Spleen (tissue), 11 donors: ENCODE measurements around the gene DTD1. TPM values are rescaled to one million over a fixed set of nuclear protein-coding genes. Genes with fewer than 3 reads are reported as not detected.
"Not testable (repeated sequence)": the region's sequence is repeated elsewhere in the genome, so short reads cannot be mapped to it uniquely, and the experiment has no call there.

ENCODE experiments used
- DNase-seq: peaks from one replicate; pipeline ENCODE4 v3.0.0-alpha.2; 2020
- H3K27ac ChIP-seq, 8 donors: fragments of 200-600 bp; sonication (generic) in 7 of 8; 1 replicate in 4 of 8; 2 replicates in 4 of 8; pipeline versions ENCODE4 v1.5.0 to v1.8.0; 2016 to 2021; ENCODE audit warnings: inconsistent platforms in 4 of 8, mild to moderate bottlenecking in 4 of 8, moderate library complexity in 1 of 8
- H3K27me3 ChIP-seq, 7 donors: fragments of 200-600 bp; sonication (generic) in 6 of 7; replicated peaks in 1 of 7; 1 replicate in 4 of 7; 2 replicates in 3 of 7; pipeline versions ENCODE4 v1.5.0 to v1.8.0; 2016 to 2021; ENCODE audit warnings: inconsistent platforms in 3 of 7, mild to moderate bottlenecking in 1 of 7
- H3K36me3 ChIP-seq, 6 donors: fragments of 200-600 bp; sonication (generic) in 5 of 6; 1 replicate in 4 of 6; 2 replicates in 2 of 6; pipeline versions ENCODE4 v1.5.0 to v1.8.0; 2016 to 2021; ENCODE audit warnings: inconsistent platforms in 2 of 6
- H3K4me1 ChIP-seq, 6 donors: fragments of 200-600 bp; sonication (generic) in 5 of 6; 1 replicate in 3 of 6; 2 replicates in 3 of 6; pipeline versions ENCODE4 v1.5.0 to v1.8.0; 2016 to 2021; ENCODE audit warnings: inconsistent platforms in 3 of 6
- H3K4me3 ChIP-seq, 8 donors: fragments of 200-600 bp; sonication (generic) in 7 of 8; 1 replicate in 4 of 8; 2 replicates in 4 of 8; pipeline versions ENCODE4 v1.5.0 to v1.8.0; 2016 to 2021; ENCODE audit warnings: inconsistent platforms in 4 of 8, mild to moderate bottlenecking in 4 of 8, moderate library complexity in 2 of 8
- H3K9me3 ChIP-seq, 8 donors: fragments of 200-600 bp; sonication (generic) in 7 of 8; 1 replicate in 4 of 8; 2 replicates in 4 of 8; pipeline versions ENCODE4 v1.5.0 to v1.8.0; 2016 to 2021; ENCODE audit warnings: inconsistent platforms in 4 of 8
- POLR2A ChIP-seq, 3 donors: fragments of 450-650 bp; IDR thresholded peaks; one replicate each; pipeline ENCODE4 v1.5.1; 2017; ENCODE audit warnings: antibody characterized with exemption in 3 of 3, mild to moderate bottlenecking in 1 of 3
- POLR2AphosphoS5 ChIP-seq, 3 donors: sonication (generic); formaldehyde crosslinking; IDR thresholded peaks; one replicate each; pipeline ENCODE4 v1.5.1; 2017; ENCODE audit warnings: antibody characterized with exemption in 3 of 3
- WGBS, 5 donors: extraction: QIAGEN DNeasy Blood & Tissue Kit in 3 of 5; methylation state at CpG; one replicate each; pipeline versions ENCODE4 v1.1.5 to v1.1.7; 2013 to 2018; 5-methylcytosine and 5-hydroxymethylcytosine counted together
- intact Hi-C: fragments of 100-400 bp; cut with DNase I; formaldehyde crosslinking; loops from one replicate; pipeline ENCODE4 v1.15.0; 2023; ENCODE audit warnings: low total_unique reads
- polyA plus RNA-seq, 3 donors: library from polyadenylated mRNA; stranded (reverse); fragments of 200-250 nt; gene quantifications; one replicate each; pipeline ENCODE4 v1.2.1, GENCODE V29; 2013
- total RNA-seq, 7 donors: library from RNA; depleted of rRNA in 3 of 7; stranded (reverse); fragments of >200 nt in 3 of 7; fragmentation: NEBNext Ultra II Directional in 4 of 7; extraction: Animal tissue kit (Norgen Biotek cat#: 25700) in 4 of 7; gene quantifications; one replicate each; pipeline versions ENCODE4 v1.1.0 to v1.2.1, GENCODE V29; 2016 to 2021
- TF ChIP-seq, protein P1 (sequence below), 11 experiments: fragments of 200-600 bp in 7 of 11; fragments of 450-650 bp in 4 of 11; sonication (generic) in 4 of 11; IDR thresholded peaks in 8 of 11; conservative IDR thresholded peaks in 3 of 11; 1 replicate in 7 of 11; 2 replicates in 4 of 11; pipeline versions ENCODE4 v1.4.0 to v1.8.0; 2016 to 2021; ENCODE audit warnings: antibody characterized with exemption in 11 of 11, inconsistent platforms in 4 of 11, mild to moderate bottlenecking in 1 of 11
- donor health status: healthy with polysubstance abuse.
- donor health status: DM: no; HTN: no; CAD: no; lungs with moderate emphysema.
- donor health status: DM: no; HTN: no; CAD: no.
- donor health status: Bipolar disorder and iron deficiency.
- donor health status: healthy.
- donor health status: DM: no; HTN: no; CAD: no.
- donor health status: DM: yes; HTN: yes; CAD: no.

The DTD1 gene
- total and polyA plus RNA-seq, 10 donors: 17.4 to 29.7 (median 23.3) TPM

DNA sequence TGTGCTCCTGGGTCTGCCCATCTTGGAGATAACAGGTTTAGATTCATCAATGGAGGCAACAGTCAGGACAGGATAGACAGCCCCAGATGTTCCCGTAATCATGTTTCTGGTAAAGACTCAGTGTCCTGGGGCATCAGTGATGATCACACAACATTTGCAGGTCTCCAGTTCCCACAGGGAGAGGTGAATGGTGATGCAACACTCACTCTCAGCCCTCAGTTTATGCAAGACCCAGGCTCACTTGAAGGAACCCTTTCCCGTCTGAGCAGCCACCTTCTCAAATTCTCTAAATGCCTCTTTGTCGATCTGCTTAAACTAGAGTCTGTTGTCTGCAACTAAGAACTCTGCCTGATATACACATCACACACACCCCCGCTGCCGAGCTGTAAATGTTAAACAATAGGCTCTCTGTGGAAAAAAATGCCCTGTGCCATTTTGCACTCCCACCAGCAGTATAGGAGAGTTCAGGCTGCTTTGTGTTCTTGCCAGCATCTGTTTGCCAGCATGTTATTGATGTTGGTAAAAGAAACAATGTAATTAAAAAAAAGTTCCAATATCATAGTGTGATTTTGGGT, 195.6 kb downstream of the DTD1 start:
- H3K27ac ChIP-seq: no peak overlapping the region
- peaks cover 0 to 6% (median 0%) of the 10 kb centered on the region in 8 donors for H3K9me3 ChIP-seq
- no peak overlapping the region for H3K4me3 ChIP-seq
- TF ChIP-seq, protein P1, sequence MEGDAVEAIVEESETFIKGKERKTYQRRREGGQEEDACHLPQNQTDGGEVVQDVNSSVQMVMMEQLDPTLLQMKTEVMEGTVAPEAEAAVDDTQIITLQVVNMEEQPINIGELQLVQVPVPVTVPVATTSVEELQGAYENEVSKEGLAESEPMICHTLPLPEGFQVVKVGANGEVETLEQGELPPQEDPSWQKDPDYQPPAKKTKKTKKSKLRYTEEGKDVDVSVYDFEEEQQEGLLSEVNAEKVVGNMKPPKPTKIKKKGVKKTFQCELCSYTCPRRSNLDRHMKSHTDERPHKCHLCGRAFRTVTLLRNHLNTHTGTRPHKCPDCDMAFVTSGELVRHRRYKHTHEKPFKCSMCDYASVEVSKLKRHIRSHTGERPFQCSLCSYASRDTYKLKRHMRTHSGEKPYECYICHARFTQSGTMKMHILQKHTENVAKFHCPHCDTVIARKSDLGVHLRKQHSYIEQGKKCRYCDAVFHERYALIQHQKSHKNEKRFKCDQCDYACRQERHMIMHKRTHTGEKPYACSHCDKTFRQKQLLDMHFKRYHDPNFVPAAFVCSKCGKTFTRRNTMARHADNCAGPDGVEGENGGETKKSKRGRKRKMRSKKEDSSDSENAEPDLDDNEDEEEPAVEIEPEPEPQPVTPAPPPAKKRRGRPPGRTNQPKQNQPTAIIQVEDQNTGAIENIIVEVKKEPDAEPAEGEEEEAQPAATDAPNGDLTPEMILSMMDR (IDR thresholded peaks at IDR 0.05 in 8 of 11, conservative IDR thresholded peaks at IDR 0.05 in 3 of 11): no peak
- no peak for TF ChIP-seq POLR2A (IDR thresholded peaks at IDR 0.05)
- H3K4me1 ChIP-seq: no peaks in the 10 kb centered on the region
- intact Hi-C loops: no loop called here
- H3K36me3 ChIP-seq: no peaks in the 10 kb centered on the region
- DNase-seq: no peak
- no peaks in the 10 kb centered on the region for H3K27me3 ChIP-seq
- WGBS, 5 donors: 85 to 95% (median 94%) methylated on average over 5 of the region's 5 CpGs

GRCh38 chr20:18787046-18787445, 199.2 kb downstream of the DTD1 start:
- DNase-seq, H3K4me3 ChIP-seq, H3K27ac ChIP-seq, intact Hi-C loops, H3K36me3 ChIP-seq, H3K4me1 ChIP-seq, H3K9me3 ChIP-seq: not testable (repeated sequence)
- H3K27me3 ChIP-seq: peaks cover 0 to 15% (median 0%) of the 10 kb centered on the region in 7 donors
- WGBS, 5 donors: 79 to 90% (median 83%) methylated on average over 1 to 2 of the region's 2 CpGs

DNA sequence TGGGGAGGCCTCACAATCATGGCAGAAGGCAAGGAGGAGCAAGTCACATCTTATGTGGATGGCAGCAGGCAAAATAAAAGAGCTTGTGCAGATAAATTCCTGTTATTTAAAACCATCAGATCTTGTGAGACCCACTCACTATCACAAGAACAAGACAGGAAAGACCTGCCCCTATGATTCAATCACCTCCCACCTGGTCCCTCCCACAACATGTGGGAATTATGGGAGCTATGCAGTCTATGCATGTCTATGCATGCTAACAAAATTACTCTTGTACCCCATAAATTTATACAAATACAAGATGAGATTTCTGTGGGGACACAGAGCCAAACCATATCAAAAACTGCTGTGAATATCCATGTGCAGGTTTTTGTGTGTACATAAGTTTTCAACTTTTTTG, 200.2 kb downstream of the DTD1 start:
- Histone ChIP-seq H3K4me3 (no peak overlapping the region), H3K27me3 (peaks cover 0 to 15% (median 0%) of the 10 kb centered on the region in 7 donors), H3K9me3 (peaks cover 0 to 6% (median 0%) of the 10 kb centered on the region in 8 donors), H3K27ac (no peak overlapping the region), H3K4me1 (no peaks in the 10 kb centered on the region), H3K36me3 (no peaks in the 10 kb centered on the region)
- no peak for DNase-seq
- intact Hi-C loops: no loop called here
- TF ChIP-seq POLR2A (IDR thresholded peaks at IDR 0.05): no peak
- TF ChIP-seq, protein P1 (IDR thresholded peaks at IDR 0.05 in 8 of 11, conservative IDR thresholded peaks at IDR 0.05 in 3 of 11): no peak
- no peak for TF ChIP-seq POLR2AphosphoS5 (IDR thresholded peaks at IDR 0.05)

DNA sequence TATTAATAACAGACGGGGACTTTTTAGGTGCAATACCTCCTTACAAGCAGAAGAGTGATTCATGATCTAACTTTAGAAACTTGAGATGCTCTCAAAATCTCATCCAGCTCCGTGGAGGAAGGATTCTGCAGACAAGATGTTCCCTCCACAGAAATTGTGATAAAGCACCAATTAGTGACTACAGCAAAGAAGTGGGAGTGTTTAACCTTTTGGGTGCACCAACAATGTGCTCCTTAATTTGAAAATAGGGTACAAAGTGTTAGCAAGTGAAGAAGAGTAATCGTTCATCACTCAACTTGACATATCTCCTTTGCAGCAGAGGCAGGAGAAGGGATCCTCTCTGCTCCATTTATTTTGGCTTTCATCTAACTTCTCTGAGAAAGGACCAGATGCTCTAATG, 202.9 kb downstream of the DTD1 start:
- TF ChIP-seq POLR2A (IDR thresholded peaks at IDR 0.05) (no peak), POLR2AphosphoS5 (IDR thresholded peaks at IDR 0.05) (no peak)
- TF ChIP-seq, protein P1 (IDR thresholded peaks at IDR 0.05 in 8 of 11, conservative IDR thresholded peaks at IDR 0.05 in 3 of 11): no peak
- no peak for DNase-seq
- H3K4me3 ChIP-seq: no peak overlapping the region
- H3K27ac ChIP-seq: no peak overlapping the region
- peaks cover 0 to 6% (median 0%) of the 10 kb centered on the region in 8 donors for H3K9me3 ChIP-seq
- WGBS, 5 donors: 54 to 78% (median 65%) methylated on average over 3 of the region's 3 CpGs
- H3K36me3 ChIP-seq: no peaks in the 10 kb centered on the region
- H3K27me3 ChIP-seq: peaks cover 0 to 15% (median 0%) of the 10 kb centered on the region in 7 donors
- intact Hi-C loops: no loop called here
- peaks cover 0 to 20% (median 12%) of the 10 kb centered on the region in 6 donors for H3K4me1 ChIP-seq
